Endothelial cell of umbilical vein (primary cell): ENCODE results near the gene GOLPH3L.

Experiments
- CTCF ChIP-seq, 2 donors: IDR thresholded peaks; 1 replicate in 1 of 2; 2 replicates in 1 of 2; pipeline ENCODE4 v1.5.1; 2011; ENCODE audit warnings: low read length in 2 of 2, mild to moderate bottlenecking in 2 of 2, moderate library complexity in 2 of 2, control low read depth in 1 of 2, inconsistent platforms in 1 of 2, low read depth in 1 of 2; ENCODE audit not compliant: insufficient read depth in 1 of 2; ENCODE audit errors: extremely low read depth in 1 of 2
- EZH2 ChIP-seq: IDR thresholded peaks from 2 replicates; pipeline ENCODE4 v1.6.1; 2012; ENCODE audit warnings: borderline replicate concordance, low read depth, mild to moderate bottlenecking, moderate library complexity, low read length, inconsistent platforms; ENCODE audit not compliant: severe bottlenecking
- GATA2 ChIP-seq: IDR thresholded peaks from 2 replicates; pipeline ENCODE4 v1.7.0; 2011; ENCODE audit warnings: low read depth, mild to moderate bottlenecking, moderate library complexity, mixed read lengths, low read length; ENCODE audit not compliant: insufficient read length, insufficient read depth
- POLR2AphosphoS5 ChIP-seq: IDR thresholded peaks from 2 replicates; pipeline ENCODE4 v1.6.1; 2012; ENCODE audit warnings: low read depth, mild to moderate bottlenecking, control low read depth, low read length, moderate library complexity; ENCODE audit not compliant: insufficient read depth

GRCh38 chr1:150626150-150626549, 70.8 kb downstream of the GOLPH3L start:
- TF ChIP-seq CTCF (IDR thresholded peaks at IDR 0.05; ENCODE audit: extremely low read depth in 1 of 2, insufficient read depth in 1 of 2, low read depth in 1 of 2, low read length in 2 of 2) (no peak), GATA2 (no peak), POLR2AphosphoS5 (no peak), EZH2 (no peak)
